ENCODE data around the gene DRC7.
A peak's percentile ranks its signal among the peaks of the same experiment; 100 is the strongest.
"Not testable (repeated sequence)": the region's sequence is repeated elsewhere in the genome, so short reads cannot be mapped to it uniquely, and the experiment has no call there.

The DRC7 gene

GRCh38 chr16:57722210-57722499 lies 27.5 kb downstream of the DRC7 start:
- DNase-seq, result no peak

GRCh38 chr16:57722651-57723050 lies 28.0 kb downstream of the DRC7 start:
- DNase-seq, result no peak

GRCh38 chr16:57723170-57723569 lies 28.6 kb downstream of the DRC7 start:
- no peak for DNase-seq

- DNase-seq, result no peak
These were observed 29.9 kb downstream of the DRC7 start for GRCh38 chr16:57724531-57724930.

GRCh38 chr16:57725151-57725550 lies 30.5 kb downstream of the DRC7 start:
- DNase-seq, result no peak

DNA sequence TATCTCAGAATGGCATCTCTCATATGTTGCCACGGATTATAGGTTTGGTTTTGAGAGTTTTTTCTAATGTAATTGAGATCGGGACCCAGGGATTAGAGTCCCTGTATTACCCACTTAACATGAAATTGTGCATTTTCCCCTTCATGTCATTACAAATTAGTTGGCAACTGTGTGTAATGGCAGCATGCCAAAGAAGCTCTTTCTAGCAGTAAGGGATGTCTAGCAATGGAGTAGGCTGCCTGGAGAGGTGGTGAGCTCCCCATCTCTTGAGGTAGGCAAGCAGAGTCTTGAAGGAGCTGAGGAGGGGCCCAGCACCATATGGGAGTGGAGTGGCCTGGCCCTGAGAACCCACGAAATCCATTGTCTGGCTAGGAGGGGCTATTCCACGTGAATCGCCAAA lies 30.9 kb downstream of the DRC7 start:
- DNase-seq, result no peak

DNA sequence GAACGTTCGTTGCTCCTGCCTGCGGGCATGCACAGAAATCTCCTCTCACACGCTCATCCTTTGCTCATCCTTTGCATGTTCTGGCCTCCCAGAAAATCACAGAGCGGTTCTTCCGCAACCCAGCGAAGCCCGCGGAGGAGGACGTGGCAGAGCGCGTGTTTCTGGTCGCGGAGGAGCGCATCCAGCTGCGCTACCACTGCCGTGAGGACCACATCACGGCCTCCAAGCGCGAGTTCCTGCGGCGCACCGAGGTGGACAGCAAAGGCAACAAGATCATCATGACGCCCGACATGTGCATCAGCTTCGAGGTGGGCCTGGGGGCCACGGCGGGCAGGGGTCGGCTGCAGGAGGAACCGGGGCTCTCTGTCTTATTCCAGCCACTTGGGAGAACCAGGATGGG lies 31.4 kb downstream of the DRC7 start:
- DNase-seq, result no peak

- DNase-seq, result no peak
These were observed 31.9 kb downstream of the DRC7 start for GRCh38 chr16:57726433-57726947.

GRCh38 chr16:57727610-57728009 lies 33.0 kb downstream of the DRC7 start:
- no peak for DNase-seq

DNA sequence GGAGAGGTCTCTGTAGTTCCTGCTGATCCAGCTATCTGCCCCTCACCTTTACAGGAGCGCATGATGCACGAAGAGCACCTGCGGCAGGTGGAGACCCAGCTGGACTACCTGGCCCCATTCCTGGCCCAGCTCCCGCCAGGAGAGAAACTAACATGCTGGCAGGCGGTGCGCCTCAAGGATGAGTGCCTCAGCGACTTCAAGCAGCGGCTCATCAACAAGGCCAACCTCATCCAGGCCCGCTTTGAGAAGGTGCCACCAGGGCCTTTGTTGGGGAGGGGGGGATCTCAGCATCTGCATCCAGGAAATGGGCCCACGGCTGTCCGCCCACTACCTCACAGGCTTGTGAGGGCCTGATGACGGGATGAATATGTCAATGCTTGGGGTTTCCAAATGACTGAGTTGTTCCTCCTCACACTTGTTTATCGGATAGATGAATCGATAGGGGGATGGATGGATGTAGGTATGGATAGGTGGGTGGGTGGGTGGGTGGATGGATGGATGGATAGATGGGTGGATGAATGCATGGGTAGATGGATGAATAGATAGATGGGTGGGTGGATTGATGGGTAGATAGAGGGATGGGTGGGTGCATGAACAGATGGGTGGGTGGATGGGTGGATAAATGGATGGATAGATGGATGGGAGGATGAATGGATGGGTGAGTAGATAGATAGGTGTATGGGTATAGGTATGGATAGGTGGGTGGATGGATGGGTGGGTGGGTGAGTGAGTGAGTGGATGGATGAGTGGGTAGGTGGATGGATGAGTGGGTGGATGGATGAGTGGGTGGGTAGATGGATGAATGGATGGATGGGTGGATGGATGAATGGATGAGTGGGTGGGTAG lies 34.0 kb downstream of the DRC7 start:
- no peak for DNase-seq

DNA sequence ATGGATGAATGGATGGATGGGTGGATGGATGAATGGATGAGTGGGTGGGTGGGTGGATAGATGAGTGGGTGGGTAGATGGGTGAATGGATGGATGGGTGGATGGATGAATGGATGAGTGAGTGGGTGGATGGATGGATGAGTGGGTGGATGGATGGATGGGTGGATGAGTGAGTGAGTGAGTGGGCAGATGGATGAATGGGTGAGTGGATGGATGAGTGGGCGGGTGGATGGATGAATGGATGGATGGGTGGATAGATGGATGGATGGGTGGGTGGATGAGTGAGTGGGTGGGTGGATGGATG lies 34.5 kb downstream of the DRC7 start:
- no peak for DNase-seq

DNA sequence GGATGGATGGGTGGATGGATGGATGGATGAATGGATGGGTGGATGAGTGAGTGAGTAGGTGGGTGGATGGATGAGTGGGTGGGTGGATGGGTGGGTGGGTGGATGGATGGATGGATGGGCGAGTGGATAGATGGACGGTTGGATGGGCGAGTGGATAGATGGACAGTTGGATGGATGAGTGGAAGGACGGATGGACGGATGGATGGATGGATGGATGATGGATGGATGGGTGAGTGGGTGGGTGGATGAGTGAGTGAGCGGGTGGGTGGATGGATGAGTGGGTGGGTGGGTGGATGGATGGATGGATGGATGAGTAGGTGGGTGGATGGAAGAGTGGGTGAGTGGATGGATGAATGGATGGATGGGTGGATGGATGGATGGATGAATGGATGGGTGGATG lies 35.2 kb downstream of the DRC7 start:
- not testable (repeated sequence) for DNase-seq

GRCh38 chr16:57730771-57731730 lies 36.4 kb downstream of the DRC7 start:
- DNase-seq, result no peak

- DNase-seq, result no peak
These were observed 37.4 kb downstream of the DRC7 start for GRCh38 chr16:57732037-57732436.

DNA sequence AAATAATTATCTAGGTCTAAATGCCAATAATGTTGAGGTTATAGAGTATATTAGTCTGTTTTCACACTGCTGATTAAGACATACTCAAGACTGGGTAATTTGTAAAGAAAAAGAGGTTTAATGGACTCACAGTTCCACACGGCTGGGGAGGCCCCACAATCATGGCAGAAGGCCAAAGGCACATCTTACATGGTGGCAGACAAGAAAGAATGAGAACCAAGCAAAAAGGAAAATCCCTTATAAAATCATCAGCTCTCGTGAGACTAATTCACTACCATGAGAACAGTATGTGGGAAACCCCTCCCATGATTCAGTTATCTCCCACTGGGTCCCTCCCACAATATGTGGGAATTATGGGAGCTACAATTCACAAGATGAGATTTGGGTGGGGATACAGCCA lies 38.1 kb downstream of the DRC7 start:
- no peak for DNase-seq

GRCh38 chr16:57734308-57734924 lies 39.8 kb downstream of the DRC7 start:
- DNase-seq, result no peak

DNA sequence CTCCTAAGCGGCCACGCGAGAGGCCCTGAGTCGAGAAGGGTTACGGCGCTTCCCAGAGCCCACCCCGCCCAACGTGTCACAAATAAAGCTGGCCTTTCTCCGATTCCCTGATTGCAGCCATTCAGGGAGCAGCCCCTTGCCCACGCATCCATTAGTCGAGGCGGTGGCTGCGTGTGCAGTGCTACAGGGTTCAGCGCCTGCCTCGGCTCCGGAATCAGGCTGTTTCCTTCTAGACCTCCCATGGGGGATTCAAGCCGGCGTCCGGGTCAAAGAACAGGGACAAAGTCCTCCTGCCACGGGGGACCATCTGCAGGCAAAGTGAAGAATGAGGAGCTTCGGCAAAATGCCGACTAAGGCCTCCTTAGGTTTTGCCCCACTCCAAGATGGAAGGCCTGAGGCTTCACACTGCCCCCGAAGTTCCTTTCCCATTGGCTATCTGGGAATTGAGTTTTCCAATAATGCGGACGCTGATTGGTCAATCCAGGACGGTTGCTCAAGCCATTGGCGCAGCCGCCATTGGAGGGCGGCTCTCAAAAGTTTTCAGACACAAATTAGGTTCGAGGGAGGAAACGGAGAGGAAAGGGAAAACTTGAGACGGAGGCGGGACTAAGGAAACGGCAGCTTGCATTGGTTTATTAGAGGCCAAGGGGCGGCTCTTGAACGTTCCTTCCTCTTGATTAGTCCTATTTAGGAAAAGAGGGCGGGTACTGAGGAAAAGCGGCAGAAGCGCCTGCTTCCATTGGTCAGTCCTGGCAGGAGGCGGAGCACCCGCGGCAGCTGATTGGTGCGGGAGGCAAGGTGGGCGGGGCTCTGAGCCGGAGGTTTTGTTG lies 40.5 kb downstream of the DRC7 start:
- peak; percentile 94 to 98 (median 96) for DNase-seq

DNA sequence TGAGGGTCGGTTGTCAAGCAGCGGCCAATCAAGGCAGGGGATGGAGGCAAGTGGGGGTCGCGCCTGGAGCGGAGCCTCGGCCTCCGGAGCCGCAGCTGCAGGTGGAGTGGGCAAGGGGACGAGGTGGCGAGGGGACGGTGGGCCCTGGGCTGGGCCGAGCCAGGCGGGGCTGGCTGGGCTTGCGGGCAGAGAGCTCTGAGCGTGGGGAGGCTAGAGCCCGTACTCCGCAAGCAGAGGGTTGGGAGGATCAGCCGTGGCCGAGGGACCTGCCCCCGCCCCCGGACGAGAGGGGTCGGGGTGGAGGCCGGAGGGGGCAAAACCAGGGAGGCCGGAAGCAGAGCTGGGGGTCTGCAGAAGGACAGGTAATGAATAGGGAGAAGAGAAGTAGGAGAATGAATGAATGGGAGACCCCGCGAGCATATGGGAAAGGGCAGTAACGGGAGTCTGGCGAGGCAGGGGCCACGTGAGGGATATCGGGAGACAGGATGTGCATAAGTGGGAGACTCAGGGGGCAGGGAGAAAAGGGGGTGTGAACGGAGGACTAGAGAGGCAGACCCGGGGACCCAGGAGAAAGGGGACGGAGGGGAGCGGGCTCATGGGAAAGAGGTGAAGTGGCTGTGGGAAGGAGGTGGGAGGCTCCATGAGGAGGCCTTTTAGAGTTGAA lies 41.3 kb downstream of the DRC7 start, which contains the start of gene KATNB1:
Gene KATNB1, plus strand, starts transcription at position 16 of the 664 bp plus-strand sequence. CDS start 1,474 bp downstream, outside the sequence.
- DNase-seq, result no peak

DNA sequence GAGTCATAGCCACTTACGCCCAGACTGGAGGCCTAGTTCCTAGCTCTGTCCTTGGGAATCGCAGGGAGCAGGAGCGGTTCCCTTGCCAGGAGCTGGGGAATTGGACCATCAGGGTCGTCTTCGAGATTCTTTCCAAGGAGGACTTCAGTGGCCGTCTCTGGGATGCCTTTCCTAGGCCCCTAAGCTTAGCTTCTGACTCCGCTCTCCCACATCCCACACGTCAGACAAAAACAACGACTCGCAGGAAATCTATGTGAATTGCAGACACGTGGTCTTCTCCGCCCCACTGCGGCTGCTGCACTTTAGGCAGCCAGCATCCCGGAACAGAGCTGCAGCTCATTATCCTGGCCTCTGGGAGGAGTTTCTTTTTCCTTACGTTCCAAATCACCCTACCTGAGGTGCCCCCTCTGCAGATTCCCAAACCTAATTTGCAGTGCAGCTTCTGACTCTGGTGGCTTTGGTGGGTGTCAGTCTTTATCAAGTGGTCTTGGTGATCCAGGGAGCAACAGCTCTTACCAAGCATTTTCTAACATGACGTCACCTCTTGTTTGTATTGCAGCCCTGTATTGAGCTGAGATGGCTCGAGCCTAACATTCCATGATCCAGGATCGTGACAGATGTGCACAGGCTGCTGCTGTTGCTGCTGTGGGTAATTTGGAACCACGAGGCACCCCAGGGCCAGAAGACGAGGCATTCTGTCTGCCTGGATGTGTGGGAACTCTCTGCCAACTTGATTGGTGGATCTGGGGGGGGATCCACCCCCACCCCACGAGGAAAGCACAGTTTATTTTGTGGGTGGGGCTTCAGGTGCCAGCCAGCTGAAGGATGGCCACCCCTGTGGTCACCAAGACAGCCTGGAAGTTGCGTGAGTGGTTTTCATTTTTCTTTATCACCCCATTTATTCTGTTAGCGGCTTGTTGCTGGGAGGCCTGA lies 42.1 kb downstream of the DRC7 start:
- DNase-seq, result no peak

GRCh38 chr16:57738844-57739243 lies 44.2 kb downstream of the DRC7 start:
- DNase-seq, result no peak
